22Rv1 (cell line): Measurements from ENCODE around the gene NDUFS1.
"Not testable (repeated sequence)": the region's sequence is repeated elsewhere in the genome, so short reads cannot be mapped to it uniquely, and the experiment has no call there.

ENCODE experiments used
- H3K27ac ChIP-seq: fragments of 450-650 bp; 2 replicates; pipeline ENCODE4 v1.5.1; 2017
- CTCF ChIP-seq: fragments of 450-650 bp; IDR thresholded peaks from 2 replicates; pipeline ENCODE4 v1.5.1; 2017; ENCODE audit warnings: mild to moderate bottlenecking
- ZFX ChIP-seq: fragments of 450-650 bp; IDR thresholded peaks from 2 replicates; pipeline ENCODE4 v1.6.1; 2017; ENCODE audit warnings: antibody characterized with exemption, borderline replicate concordance

The NDUFS1 gene

GRCh38 chr2:206160125-206160806 lies 1.0 kb upstream of the NDUFS1 start:
- TF ChIP-seq CTCF (no peak), ZFX (no peak)

DNA sequence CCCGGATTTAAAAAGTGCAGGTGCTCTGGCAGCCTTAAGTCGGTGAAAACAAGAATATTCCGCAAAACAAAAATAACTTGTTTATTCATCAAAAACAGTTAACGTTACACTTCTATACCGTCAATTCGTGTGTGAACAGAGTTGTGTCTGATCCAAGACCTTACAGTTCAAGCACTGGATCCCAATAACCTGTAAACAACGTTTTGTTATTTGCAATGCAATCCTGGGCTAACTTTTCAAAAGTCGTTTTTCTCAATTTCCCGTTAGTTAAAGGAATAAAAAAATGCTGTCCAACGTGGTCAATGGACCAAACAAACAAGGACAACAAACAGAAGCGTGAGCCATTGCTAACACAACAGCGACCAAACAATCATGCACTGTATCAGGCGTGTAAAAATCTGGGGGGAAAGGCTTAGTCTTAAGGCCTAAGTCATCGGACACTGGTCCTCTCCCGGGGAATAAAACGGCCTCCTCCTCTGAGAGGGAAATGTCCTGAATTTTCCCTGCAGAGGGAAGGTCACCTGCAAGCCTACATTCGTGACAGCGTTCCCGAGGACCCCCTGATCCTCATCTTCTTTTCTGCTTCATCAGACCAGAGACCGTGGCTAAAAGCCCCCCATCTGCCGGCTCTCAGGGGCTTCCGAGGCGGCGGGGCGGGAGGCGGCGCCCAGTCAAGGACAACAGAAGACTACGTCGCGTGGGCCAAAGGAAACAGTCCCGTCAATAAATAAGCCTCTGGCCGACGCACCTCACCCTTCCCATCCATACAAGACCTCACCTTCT lies 490 bp downstream of the NDUFS1 start:
- peak overlapping the region; percentile 85 for H3K27ac ChIP-seq
- TF ChIP-seq CTCF (no peak), ZFX (no peak)

More at GRCh38 chr2:206160125-206160806, 1.0 kb upstream of the NDUFS1 start:
- peak overlapping the region; percentile 85 for H3K27ac ChIP-seq

- not testable (repeated sequence) for H3K27ac ChIP-seq
Observed at GRCh38 chr2:206157014-206157413, 2.2 kb downstream of the NDUFS1 start.

DNA sequence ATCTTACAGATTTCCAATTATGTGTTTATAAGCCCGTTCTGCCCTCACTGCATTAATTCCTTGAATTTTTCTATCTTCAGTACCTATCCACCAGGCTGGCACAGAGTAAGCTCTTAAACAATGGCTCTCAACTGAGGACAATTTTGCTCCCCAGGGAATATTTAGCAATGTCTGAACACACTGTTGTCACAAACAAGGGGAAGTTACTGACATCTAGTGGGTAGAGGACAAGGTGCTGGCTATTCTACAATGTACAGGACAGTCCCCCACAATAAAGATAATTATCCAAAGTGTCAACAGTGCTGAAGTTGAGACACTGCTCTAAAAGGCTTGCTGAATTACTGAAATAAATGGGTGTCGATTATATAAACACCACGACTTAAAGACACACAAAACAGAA lies 5.0 kb downstream of the NDUFS1 start:
- no peak overlapping the region for H3K27ac ChIP-seq

DNA sequence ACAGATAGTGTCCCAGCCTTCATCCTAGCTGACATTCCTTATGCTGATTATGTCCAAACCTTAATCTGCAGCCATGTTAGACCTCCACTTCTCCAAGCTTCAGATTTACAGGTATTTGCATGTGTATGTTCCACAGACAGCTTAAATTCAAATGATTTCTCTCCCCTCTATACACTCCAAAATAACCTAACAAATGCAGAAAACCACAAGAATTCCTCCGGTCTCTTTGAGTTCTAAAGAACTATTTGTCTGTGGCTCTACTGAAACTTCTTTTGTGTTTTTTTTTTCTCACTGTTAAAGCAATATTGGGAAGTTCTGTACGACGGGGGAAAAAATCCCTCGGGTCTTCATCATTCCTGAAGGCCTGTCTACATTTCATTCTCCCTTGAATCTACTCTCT lies 8.6 kb downstream of the NDUFS1 start:
- no peak for TF ChIP-seq CTCF
- TF ChIP-seq ZFX = no peak
- no peak overlapping the region for H3K27ac ChIP-seq

More for the DNA sequence above, 5.0 kb downstream of the NDUFS1 start:
- no peak for TF ChIP-seq ZFX
- peak; percentile 14; the same call in 1 of the 2 replicates for TF ChIP-seq CTCF

DNA sequence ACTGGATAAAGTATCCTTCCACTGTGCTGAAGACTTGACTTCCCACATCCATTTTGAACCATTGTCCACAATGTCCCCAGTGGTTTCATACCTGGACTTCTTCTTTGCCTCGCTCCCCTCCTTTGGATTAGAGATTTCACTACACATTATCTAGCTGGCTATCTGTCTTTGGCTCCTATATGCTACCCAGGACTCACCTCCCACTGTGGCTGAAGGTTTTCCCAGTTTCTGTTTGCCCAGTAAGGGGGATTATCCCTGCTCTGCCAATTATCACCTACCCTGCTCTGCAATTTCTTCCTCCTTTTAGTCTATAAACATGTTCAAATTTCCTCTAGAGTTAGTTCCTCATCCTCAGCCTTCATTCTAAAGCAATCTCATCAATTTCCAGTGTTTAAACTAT lies 9.1 kb downstream of the NDUFS1 start:
- no peak overlapping the region for H3K27ac ChIP-seq
- TF ChIP-seq ZFX (no peak), CTCF (no peak)

DNA sequence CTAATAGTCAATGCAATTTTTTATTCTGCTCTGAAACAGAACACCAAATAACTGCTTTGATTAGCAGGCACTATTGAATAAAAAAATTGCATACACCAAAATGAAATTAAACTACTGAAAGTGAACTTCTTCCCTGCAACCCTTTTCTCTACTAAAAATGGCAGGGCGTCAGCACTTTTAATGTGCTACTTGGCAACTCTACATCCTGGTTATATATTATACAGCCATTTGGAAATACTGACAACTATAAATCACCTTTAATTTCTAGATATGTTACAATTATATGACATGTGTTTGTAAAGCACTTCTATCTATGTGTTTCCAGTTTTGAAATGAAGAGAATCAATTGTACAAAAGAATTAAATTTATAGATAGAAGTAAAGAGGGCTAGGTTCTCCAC lies 9.9 kb downstream of the NDUFS1 start:
- TF ChIP-seq ZFX (no peak), CTCF (no peak)
- H3K27ac ChIP-seq = no peak overlapping the region
